K562 (cell line): ENCODE measurements around the gene LRP1-AS. TPM values are rescaled to one million over a fixed set of nuclear protein-coding genes. Genes with fewer than 3 reads are reported as not detected.
A peak's percentile ranks its signal among the peaks of the same experiment; 100 is the strongest.

ENCODE experiments used
- ATAC-seq: fragments of 200-7000 bp; cut with Tn5 transposase; 3 replicates; pipeline ENCODE4 v1.9.1; 2020; ENCODE audit warnings: moderate library complexity
- BruUV-seq: library from RNA; stranded (reverse); fragments of 400-500 nt; replicated peaks from 2 replicates; lab custom pipeline; 2021; lab: Mats Ljungman, UMichigan
- CTCF ChIA-PET: fragments of 300-600 bp; formaldehyde crosslinking; extraction: SDS; loops from one replicate; lab custom pipeline; 2021; ENCODE audit warnings: low intra/inter-chr PET ratio; lab: Yijun Ruan, JAX
- POLR2A ChIA-PET: fragments of 300-600, 350-650 bp; sonication (Branson Sonifier 250); formaldehyde crosslinking; extraction: SDS; loops from one replicate; lab custom pipeline; 2021; ENCODE audit warnings: antibody characterized with exemption, inconsistent platforms; lab: Yijun Ruan, JAX
- DNase-seq, 4 experiments: peaks; one replicate each; pipeline versions ENCODE4 v3.0.0 to v3.0.0-alpha.2; 2011 to 2018; ENCODE audit warnings: low spot score in 3 of 4, mixed read lengths in 3 of 4; ENCODE audit errors: extremely low read depth in 1 of 4
- FAIRE-seq: peaks from 2 replicates; lab custom pipeline; 2011; peaks lifted over from hg19 to GRCh38; lab: Jason Lieb, UNC
- H2AFZ ChIP-seq: 2 replicates; pipeline ENCODE4 v1.6.0; 2011; ENCODE audit warnings: low read depth, low read length, control low read depth, inconsistent platforms
- H3K27ac ChIP-seq: fragments of 200-600 bp; 3 replicates; pipeline ENCODE4 v1.8.0; 2011; ENCODE audit warnings: low read depth, mild to moderate bottlenecking, control low read depth, inconsistent platforms, low read length, moderate library complexity, mixed read lengths; ENCODE audit errors: extremely low read depth
- H3K27me3 ChIP-seq, 2 experiments: fragments of 300-600 bp in 1 of 2; 2 replicates in 1 of 2; 3 replicates in 1 of 2; pipeline versions ENCODE4 v1.6.0 to v1.8.0; 2011; ENCODE audit warnings: inconsistent platforms in 2 of 2, low read length in 2 of 2, mild to moderate bottlenecking in 1 of 2, mixed read lengths in 1 of 2, moderate library complexity in 1 of 2; ENCODE audit not compliant: control insufficient read depth in 2 of 2, insufficient read depth in 2 of 2
- H3K36me3 ChIP-seq: fragments of 300-600 bp; 3 replicates; pipeline ENCODE4 v1.8.0; 2011; ENCODE audit warnings: mild to moderate bottlenecking, low read length, inconsistent platforms; ENCODE audit not compliant: control insufficient read depth, insufficient read depth
- H3K4me1 ChIP-seq, 2 experiments: fragments of 200-600 bp in 1 of 2; replicated peaks in 1 of 2; 2 replicates in 1 of 2; 3 replicates in 1 of 2; pipeline versions ENCODE4 v1.5.1 to v1.8.0; 2011; ENCODE audit warnings: inconsistent platforms in 2 of 2, low read length in 2 of 2, mild to moderate bottlenecking in 1 of 2, mixed read lengths in 1 of 2, moderate library complexity in 1 of 2; ENCODE audit not compliant: control insufficient read depth in 2 of 2, insufficient read depth in 2 of 2
- H3K4me2 ChIP-seq: 2 replicates; pipeline ENCODE4 v1.6.1; 2011; ENCODE audit warnings: low read length, control low read depth, inconsistent platforms, mixed read lengths; ENCODE audit not compliant: insufficient read depth
- H3K4me3 ChIP-seq: fragments of 200-600 bp; sonication (generic), shearing (Covaris generic); 2 replicates; pipeline ENCODE4 v1.5.1; 2016; ENCODE audit warnings: control low read depth, inconsistent platforms
- H3K79me2 ChIP-seq: fragments of 200-600 bp; 3 replicates; pipeline ENCODE4 v1.8.0; 2011; ENCODE audit warnings: low read length, inconsistent platforms; ENCODE audit not compliant: control insufficient read depth, insufficient read depth
- H3K9ac ChIP-seq, 2 experiments: 2 replicates each; pipeline versions ENCODE4 v1.6.0 to v1.6.1; 2011; ENCODE audit warnings: low read depth in 2 of 2, low read length in 2 of 2, control low read depth in 1 of 2, inconsistent platforms in 1 of 2, mild to moderate bottlenecking in 1 of 2, mixed read lengths in 1 of 2; ENCODE audit not compliant: insufficient read depth in 1 of 2
- H3K9me1 ChIP-seq: one replicate; pipeline ENCODE4 v1.6.0; 2011; ENCODE audit warnings: inconsistent platforms, mild to moderate bottlenecking, low read length, moderate library complexity; ENCODE audit not compliant: control insufficient read depth, insufficient read depth
- H3K9me3 ChIP-seq: replicated peaks from 2 replicates; pipeline ENCODE4 v1.5.1; 2011; ENCODE audit warnings: low read depth, low read length, inconsistent platforms; ENCODE audit not compliant: control insufficient read depth, insufficient read depth
- H4K20me1 ChIP-seq: replicated peaks from 2 replicates; pipeline ENCODE4 v1.6.1; 2011; ENCODE audit warnings: low read length, inconsistent platforms, mixed read lengths; ENCODE audit not compliant: control insufficient read depth, insufficient read depth
- FOXK2 ChIP-seq, 2 experiments: fragments of 450-650 bp; IDR thresholded peaks in 1 of 2; conservative IDR thresholded peaks in 1 of 2; 2 replicates each; pipeline ENCODE4 v1.6.1; 2016; ENCODE audit warnings: low read depth in 2 of 2, mild to moderate bottlenecking in 1 of 2
- HIVEP1 ChIP-seq: fragments of 250-450 bp; sonication (Bioruptor Pico); IDR thresholded peaks from 2 replicates; pipeline ENCODE4 v1.4.0; 2020; ENCODE audit warnings: mild to moderate bottlenecking
- NCOA1 ChIP-seq: fragments of 450-650 bp; IDR thresholded peaks from 2 replicates; pipeline ENCODE4 v1.6.1; 2016; ENCODE audit warnings: low read depth
- WGBS: fragments of 100-300 bp; shearing (Covaris generic); methylation state at CpG from one replicate; pipeline ENCODE4 v1.1.6; 2016; ENCODE audit warnings: low coverage, mixed read lengths; ENCODE audit not compliant: insufficient coverage; ENCODE audit errors: missing lambda C conversion rate; 5-methylcytosine and 5-hydroxymethylcytosine counted together
- in situ Hi-C: fragments of 300-500 bp; cut with MboI; formaldehyde crosslinking; loops from 4 replicates; pipeline ENCODE4 v1.15.0; 2018; ENCODE audit warnings: inconsistent platforms, mixed read lengths
- intact Hi-C: fragments of 100-400 bp; cut with micrococcal nuclease; formaldehyde crosslinking; loops from 2 replicates; pipeline ENCODE4 v1.14.2; 2022
- polyA plus RNA-seq, 8 experiments: library from polyadenylated mRNA; depleted of rRNA in 4 of 8; stranded (reverse) in 5 of 8; unstranded in 3 of 8; fragments of >200 nt; fragmentation: Nextera tagmentation in 2 of 8; fragmentation: Illumina TruSeq in 1 of 8; extraction: Ambion mirVana in 2 of 8; extraction: Trizol in 1 of 8; gene quantifications; 2 replicates each; pipeline versions ENCODE4 v1.2.1 to v1.2.3, GENCODE V29; 2011 to 2014; ENCODE audit warnings: inconsistent platforms in 1 of 8, missing spikeins in 1 of 8
- total RNA-seq, 7 experiments: library from RNA; depleted of rRNA in 6 of 7; stranded (reverse); fragments of >200 nt in 6 of 7; fragmentation: Illumina TruSeq in 2 of 7; extraction: Trizol in 2 of 7; gene quantifications; 2 replicates each; pipeline versions ENCODE4 v1.2.1 to v1.2.3, GENCODE V29; 2011 to 2021; ENCODE audit warnings: low replicate concordance in 1 of 7
- TF ChIP-seq, protein P1 (sequence below): sonication (generic); formaldehyde crosslinking; IDR thresholded peaks from 2 replicates; pipeline ENCODE4 v1.8.0; 2022; ENCODE audit warnings: mild to moderate bottlenecking, missing genetic modification reagents
- TF ChIP-seq, protein P2 (sequence below): fragments of 450-650 bp; IDR thresholded peaks from 2 replicates; pipeline ENCODE4 v1.6.1; 2018; ENCODE audit not compliant: partially characterized antibody

LRP1-AS gene
- total and polyA plus RNA-seq, 9 of the 15 experiments (the other 6 are each of a cell fraction or from before 2014, with no cell fraction given), result not detected

- TF ChIP-seq, protein P1, sequence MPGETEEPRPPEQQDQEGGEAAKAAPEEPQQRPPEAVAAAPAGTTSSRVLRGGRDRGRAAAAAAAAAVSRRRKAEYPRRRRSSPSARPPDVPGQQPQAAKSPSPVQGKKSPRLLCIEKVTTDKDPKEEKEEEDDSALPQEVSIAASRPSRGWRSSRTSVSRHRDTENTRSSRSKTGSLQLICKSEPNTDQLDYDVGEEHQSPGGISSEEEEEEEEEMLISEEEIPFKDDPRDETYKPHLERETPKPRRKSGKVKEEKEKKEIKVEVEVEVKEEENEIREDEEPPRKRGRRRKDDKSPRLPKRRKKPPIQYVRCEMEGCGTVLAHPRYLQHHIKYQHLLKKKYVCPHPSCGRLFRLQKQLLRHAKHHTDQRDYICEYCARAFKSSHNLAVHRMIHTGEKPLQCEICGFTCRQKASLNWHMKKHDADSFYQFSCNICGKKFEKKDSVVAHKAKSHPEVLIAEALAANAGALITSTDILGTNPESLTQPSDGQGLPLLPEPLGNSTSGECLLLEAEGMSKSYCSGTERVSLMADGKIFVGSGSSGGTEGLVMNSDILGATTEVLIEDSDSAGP, result no peak
Observed at GRCh38 chr12:57119294-57120085, 27.9 kb downstream of the LRP1-AS start (continued).

GRCh38 chr12:57118711-57119271 is 28.6 kb downstream of the LRP1-AS start:
- DNase-seq (no peak), FAIRE-seq (no peak), ATAC-seq (no peak; the same call in 2 of the 3 replicates)
- H3K9me1 ChIP-seq, result no peaks in the 10 kb centered on the region
- no peak overlapping the region for H3K27ac ChIP-seq
- peaks cover 5% of the 10 kb centered on the region for H3K9me3 ChIP-seq
- BruUV-seq, result no TSS peak
- WGBS, result 42% methylated on average over 1 of the region's 1 CpG
- 0 out of 2 replicates have a peak overlapping the region, but pooled peaks have one; percentile 10 for H2AFZ ChIP-seq
- H3K79me2 ChIP-seq, result no peaks in the 10 kb centered on the region
- H4K20me1 ChIP-seq, result no peaks in the 10 kb centered on the region; the same call in 1 of the 2 replicates
- peaks cover 10 to 14% of the 10 kb centered on the region in 2 experiments; a peak in 4 of 5 replicates for H3K4me1 ChIP-seq
- ChIA-PET CTCF (interaction anchor here (0.6 kb wide), 1 partner anchor 61 kb away, joined by 3 read pairs; no protein-coding TSS in a partner anchor), POLR2A (interaction anchor here (0.5 to 1.2 kb wide), 2 partner anchors 8 to 124 kb away, joined by 3 read pairs; no protein-coding TSS in a partner anchor)
- H3K36me3 ChIP-seq, result no peaks in the 10 kb centered on the region
- no peaks in the 10 kb centered on the region for H3K27me3 ChIP-seq
- in situ Hi-C loops (no loop called here), intact Hi-C loops (no loop called here)
- no peak overlapping the region for H3K9ac ChIP-seq
- no peak overlapping the region for H3K4me3 ChIP-seq
- H3K4me2 ChIP-seq, result no peak overlapping the region
- TF ChIP-seq FOXK2 (conservative IDR thresholded peaks at IDR 0.05 in 1 of 2, IDR thresholded peaks at IDR 0.05 in 1 of 2; ENCODE audit: low read depth in 2 of 2) (no peak), NCOA1 (no peak), HIVEP1 (CRISPR knock-in tag) (no peak)
- TF ChIP-seq, protein P2, sequence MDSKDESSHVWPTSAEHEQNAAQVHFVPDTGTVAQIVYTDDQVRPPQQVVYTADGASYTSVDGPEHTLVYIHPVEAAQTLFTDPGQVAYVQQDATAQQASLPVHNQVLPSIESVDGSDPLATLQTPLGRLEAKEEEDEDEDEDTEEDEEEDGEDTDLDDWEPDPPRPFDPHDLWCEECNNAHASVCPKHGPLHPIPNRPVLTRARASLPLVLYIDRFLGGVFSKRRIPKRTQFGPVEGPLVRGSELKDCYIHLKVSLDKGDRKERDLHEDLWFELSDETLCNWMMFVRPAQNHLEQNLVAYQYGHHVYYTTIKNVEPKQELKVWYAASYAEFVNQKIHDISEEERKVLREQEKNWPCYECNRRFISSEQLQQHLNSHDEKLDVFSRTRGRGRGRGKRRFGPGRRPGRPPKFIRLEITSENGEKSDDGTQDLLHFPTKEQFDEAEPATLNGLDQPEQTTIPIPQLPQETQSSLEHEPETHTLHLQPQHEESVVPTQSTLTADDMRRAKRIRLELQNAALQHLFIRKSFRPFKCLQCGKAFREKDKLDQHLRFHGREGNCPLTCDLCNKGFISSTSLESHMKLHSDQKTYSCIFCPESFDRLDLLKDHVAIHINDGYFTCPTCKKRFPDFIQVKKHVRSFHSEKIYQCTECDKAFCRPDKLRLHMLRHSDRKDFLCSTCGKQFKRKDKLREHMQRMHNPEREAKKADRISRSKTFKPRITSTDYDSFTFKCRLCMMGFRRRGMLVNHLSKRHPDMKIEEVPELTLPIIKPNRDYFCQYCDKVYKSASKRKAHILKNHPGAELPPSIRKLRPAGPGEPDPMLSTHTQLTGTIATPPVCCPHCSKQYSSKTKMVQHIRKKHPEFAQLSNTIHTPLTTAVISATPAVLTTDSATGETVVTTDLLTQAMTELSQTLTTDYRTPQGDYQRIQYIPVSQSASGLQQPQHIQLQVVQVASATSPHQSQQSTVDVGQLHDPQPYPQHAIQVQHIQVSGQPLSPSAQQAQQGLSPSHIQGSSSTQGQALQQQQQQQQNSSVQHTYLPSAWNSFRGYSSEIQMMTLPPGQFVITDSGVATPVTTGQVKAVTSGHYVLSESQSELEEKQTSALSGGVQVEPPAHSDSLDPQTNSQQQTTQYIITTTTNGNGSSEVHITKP, result peak; percentile 28
